Right lobe of liver (tissue), 4 donors: ENCODE measurements around the gene SCNN1A.

Experiments used
- CTCF ChIP-seq, 4 donors: fragments of 200-600 bp in 3 of 4; fragments of 450-650 bp in 1 of 4; IDR thresholded peaks; one replicate each; pipeline versions ENCODE4 v1.5.1 to v1.8.0; 2016 to 2022; ENCODE audit warnings: antibody characterized with exemption in 4 of 4, mild to moderate bottlenecking in 2 of 4
- POLR2A ChIP-seq: fragments of 450-650 bp; IDR thresholded peaks from one replicate; pipeline ENCODE4 v1.6.1; 2017; ENCODE audit warnings: antibody characterized with exemption, mild to moderate bottlenecking
- donor health status: DM: no; HTN: no; CAD: no.
- donor health status: DM: no; HTN: no; CAD: no.
- donor health status: DM: no; HTN: yes; CAD: no.

GRCh38 chr12:6407236-6407954 is 32.0 kb upstream of the SCNN1A start:
- TF ChIP-seq CTCF (IDR thresholded peaks at IDR 0.05) = no peak
- no peak for TF ChIP-seq POLR2A
